SKM-1 (cell line): ENCODE measurements around the gene NKG7.

Source experiments
- DNase-seq: peaks from one replicate; lab custom pipeline; 2025; ENCODE audit not compliant: unreplicated experiment; lab: John Stamatoyannopoulos, UW

The NKG7 gene

DNA sequence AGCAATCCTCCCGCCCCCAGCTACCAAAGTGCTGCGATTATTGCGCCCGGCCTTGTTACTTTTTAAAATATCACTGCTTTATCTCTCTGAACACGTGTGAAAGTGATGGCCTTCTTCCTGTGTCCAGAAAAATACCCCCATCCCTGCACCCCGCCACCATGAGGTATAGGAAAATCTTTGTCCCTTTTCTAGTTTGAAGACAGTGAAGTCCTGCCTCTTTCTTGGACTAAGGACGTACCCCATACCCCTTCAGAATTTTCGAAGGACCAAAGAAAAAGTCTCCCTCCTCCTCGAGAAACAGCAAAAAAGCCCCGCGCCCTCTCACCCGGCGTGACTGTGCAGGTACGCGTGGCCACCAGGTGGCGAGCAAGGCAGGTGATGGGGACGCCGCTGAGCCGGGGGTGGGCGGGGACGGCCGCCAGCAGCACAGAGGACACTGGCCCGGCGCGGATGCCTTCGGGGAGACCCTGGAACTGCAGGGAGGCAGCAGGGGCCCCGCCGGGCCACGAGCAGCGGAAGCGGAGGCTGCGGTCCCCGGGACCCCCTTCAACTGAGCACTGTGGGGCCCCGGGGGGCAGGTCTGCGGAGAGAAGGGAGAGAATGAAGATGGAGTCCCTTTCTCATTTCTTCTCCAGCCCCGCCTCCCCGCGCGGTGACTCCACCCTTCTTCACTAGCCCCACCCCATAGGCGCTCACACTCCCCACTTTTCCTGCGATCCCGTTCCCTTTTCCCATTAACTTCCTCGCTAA lies 33.7 kb downstream of the NKG7 start:
- peak; percentile 10 for DNase-seq

GRCh38 chr19:51337861-51338562 lies 34.4 kb downstream of the NKG7 start:
- no peak for DNase-seq

GRCh38 chr19:51337141-51337860 lies 35.2 kb downstream of the NKG7 start:
- DNase-seq = no peak

GRCh38 chr19:51333836-51334460 lies 38.5 kb downstream of the NKG7 start:
- no peak for DNase-seq

DNA sequence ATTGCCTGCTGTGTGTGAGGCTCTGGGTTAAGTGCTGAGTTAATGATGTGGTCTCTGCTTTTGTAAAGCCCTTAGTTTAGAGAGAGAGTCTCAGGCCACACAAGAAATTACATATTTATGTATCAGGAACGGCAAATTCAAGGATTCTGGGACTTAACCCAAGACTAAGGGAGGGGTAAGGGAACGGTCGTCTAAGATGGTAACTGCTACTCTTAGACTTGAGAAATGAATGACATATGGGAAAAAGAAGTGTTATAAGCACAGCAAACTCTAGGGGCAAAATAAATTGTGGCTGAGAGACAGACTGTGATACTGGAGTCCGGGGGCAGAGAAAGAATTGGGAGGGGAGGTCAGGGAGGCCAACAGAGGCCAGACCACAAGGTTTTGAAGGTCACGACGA lies 40.7 kb downstream of the NKG7 start:
- no peak for DNase-seq

- DNase-seq = no peak
Observed at GRCh38 chr19:51331193-51331592, 41.3 kb downstream of the NKG7 start.

GRCh38 chr19:51330366-51330765 lies 42.1 kb downstream of the NKG7 start:
- DNase-seq = no peak

DNA sequence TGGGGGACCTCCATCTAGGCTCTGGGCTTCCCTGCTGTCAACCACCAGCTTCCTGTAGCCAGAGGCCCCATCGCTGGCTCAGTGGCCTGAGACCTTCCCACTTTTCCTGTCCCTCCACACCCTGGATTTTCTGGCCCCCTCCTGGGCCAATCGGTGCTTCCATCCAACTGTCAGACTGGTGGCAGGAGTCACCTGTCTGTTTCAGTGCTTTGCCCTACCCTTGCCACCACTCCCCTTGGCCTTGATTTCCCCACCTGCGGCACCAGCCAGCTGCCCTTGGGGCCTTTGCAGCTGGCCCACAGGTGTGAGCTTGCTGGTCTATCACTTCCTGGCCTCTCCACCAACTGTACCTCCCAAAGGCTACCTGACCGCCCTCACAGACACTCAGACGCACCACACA lies 43.0 kb downstream of the NKG7 start:
- DNase-seq = no peak

DNA sequence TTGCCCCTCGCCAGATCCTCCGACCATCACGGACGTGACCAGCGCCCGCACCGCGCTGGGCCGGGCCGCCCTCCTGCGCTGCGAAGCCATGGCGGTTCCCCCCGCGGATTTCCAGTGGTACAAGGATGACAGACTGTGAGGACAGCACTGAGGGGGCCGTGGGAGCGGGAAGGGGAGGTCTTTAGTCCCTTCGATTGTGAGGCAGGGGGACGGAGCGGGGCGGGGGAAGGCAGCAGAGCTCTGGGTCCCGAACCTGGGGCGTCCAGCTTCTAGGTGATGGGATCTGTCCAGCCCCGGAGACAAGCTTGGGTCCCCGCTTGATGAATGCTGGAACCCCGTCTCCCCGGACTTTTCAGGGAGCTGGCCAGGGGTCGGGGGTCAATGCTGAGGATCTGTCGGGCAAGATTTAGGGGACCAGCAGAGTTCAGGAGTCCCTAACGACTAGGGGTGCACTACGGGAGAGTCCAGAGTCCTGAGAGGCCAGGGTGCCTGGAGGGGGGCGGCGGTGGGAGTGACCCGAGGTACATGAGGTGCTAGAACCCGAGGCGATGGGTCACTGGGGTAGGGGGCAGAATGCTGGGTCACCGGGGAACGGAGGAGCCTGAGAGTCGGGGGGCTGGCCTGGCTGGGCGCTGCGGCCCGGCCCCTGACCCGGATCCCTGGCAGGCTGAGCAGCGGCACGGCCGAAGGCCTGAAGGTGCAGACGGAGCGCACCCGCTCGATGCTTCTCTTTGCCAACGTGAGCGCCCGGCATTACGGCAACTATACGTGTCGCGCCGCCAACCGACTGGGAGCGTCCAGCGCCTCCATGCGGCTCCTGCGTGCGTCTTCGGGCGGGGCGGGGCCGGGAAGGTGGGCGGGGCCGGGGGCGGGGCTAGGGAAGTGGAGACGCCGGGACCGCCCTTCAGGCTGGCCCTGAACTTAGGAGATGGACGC lies 45.1 kb downstream of the NKG7 start:
- DNase-seq = no peak

DNA sequence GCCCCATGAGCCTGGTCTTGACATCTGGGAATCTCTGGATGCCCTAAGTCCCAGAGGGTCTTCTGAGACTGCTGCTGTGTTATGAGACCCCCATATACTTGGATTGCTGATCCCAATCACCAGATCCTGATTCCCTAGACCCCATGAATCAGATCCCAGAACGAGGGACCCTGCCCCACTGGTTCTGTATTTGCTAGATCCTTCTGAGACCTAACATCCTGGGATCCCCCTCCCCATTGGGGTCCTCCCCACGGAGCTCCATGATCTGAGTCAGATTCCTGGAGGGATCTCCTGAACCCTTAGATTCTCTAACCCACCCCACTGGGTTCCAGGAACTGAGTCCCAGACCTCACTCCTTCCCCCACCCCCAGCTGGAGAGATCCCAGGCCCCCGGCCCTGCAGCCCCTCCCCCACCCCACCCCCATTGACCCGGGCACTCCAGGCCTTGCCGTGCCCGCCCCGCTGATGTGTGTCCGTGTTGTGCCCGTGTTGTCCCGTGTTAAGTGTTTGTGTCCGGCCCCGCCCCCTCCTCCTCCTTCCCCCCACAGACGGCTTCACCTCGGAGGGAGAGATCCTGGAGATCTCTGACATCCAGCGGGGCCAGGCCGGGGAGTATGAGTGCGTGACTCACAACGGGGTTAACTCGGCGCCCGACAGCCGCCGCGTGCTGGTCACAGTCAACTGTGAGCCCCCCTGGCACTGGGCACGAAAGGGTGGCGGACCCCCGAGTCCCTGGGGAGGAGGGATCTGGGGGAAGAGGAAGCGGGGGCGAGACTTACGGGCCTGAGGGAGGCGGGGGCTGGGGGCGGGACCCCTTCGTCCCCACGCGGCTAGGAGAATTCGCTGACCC lies 46.0 kb downstream of the NKG7 start:
- no peak for DNase-seq

DNA sequence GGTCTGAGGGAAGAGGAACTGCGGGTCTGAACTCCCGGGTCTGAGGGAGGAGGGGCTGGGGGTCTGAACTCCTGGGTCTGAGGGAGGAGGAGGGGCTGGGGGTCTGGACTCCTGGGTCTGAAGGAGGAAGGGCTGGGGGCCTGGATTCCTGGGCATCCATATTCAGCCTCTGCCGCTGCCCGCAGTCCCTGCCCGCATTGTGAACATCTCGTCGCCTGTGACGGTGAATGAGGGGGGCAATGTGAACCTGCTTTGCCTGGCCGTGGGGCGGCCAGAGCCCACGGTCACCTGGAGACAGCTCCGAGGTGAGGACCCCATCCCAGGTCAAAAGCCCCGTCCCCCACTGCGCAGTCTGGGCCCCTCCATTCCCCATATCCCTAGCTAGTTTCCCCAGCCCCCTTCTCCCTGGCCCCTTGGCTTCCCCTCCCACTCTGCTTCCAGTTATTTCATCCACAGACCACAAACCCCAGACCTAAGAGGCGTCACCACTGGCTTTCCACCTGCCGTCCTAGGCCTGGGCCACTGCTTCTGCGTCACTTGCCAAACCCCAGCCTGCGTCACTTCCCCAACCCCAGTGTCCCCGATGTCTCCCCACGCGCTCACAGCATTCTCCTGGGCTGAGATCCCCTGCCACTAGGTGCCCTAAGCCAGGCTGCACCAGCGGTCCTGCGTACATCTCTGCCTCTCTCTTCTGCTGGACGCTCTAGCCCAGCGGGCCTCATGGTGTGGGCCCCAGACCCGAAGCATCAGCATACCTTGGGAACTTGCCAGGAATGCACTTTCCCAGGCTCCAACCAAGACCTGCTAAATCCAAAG lies 47.1 kb downstream of the NKG7 start:
- no peak for DNase-seq

GRCh38 chr19:51324167-51324481 lies 48.3 kb downstream of the NKG7 start:
- DNase-seq = no peak

GRCh38 chr19:51323481-51324166 lies 48.8 kb downstream of the NKG7 start:
- DNase-seq = no peak

DNA sequence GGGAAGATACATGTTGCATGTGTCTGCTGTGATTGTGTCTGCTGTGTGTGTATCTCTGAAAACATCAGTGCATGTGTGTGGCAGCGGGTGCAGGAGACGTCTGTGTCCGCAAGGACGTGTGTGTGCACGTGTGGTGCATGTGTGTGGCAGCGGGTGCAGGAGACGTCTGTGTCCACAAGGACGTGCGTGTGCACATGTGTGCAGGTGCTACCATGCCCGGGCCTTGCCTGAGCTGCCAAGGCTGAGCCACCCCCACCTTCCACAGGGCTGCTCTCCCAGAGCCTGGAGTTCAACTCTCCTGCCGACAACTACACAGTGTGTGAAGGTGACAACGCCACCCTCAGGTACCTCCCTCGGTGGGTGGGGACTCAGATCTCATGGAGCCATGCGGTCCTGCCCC lies 50.7 kb downstream of the NKG7 start:
- no peak for DNase-seq
